HEK293 (cell line): Measurements from ENCODE around the gene FASTK.
A peak's percentile ranks its signal among the peaks of the same experiment; 100 is the strongest.

ENCODE experiments used
- BCL11A ChIP-seq: fragments of 450-650 bp; formaldehyde crosslinking; IDR thresholded peaks from 2 replicates; pipeline ENCODE4 v1.5.1; 2016; ENCODE audit warnings: low read depth, missing biosample characterization, missing genetic modification characterization
- BCL11B ChIP-seq: fragments of 450-650 bp; formaldehyde crosslinking; IDR thresholded peaks from 2 replicates; pipeline ENCODE4 v1.5.1; 2016; ENCODE audit warnings: low read depth, missing biosample characterization, missing genetic modification characterization
- EGR2 ChIP-seq: fragments of 450-650 bp; formaldehyde crosslinking; IDR thresholded peaks from 2 replicates; pipeline ENCODE4 v1.5.1; 2016; ENCODE audit warnings: low read depth, missing biosample characterization, missing genetic modification characterization
- GLIS2 ChIP-seq: fragments of 450-650 bp; formaldehyde crosslinking; IDR thresholded peaks from 2 replicates; pipeline ENCODE4 v1.5.1; 2016; ENCODE audit warnings: missing biosample characterization, missing genetic modification characterization
- HOXC10 ChIP-seq: sonication (generic); formaldehyde crosslinking; IDR thresholded peaks from 2 replicates; pipeline ENCODE4 v1.8.1; 2023; ENCODE audit warnings: mild to moderate bottlenecking, missing genetic modification reagents
- KLF7 ChIP-seq: fragments of 450-650 bp; formaldehyde crosslinking; IDR thresholded peaks from 2 replicates; pipeline ENCODE4 v1.5.1; 2016; ENCODE audit warnings: missing biosample characterization, missing genetic modification characterization, borderline replicate concordance
- ZBTB17 ChIP-seq: fragments of 450-650 bp; formaldehyde crosslinking; IDR thresholded peaks from 2 replicates; pipeline ENCODE4 v1.5.1; 2016; ENCODE audit warnings: missing biosample characterization, missing genetic modification characterization
- ZBTB26 ChIP-seq: fragments of 450-650 bp; formaldehyde crosslinking; optimal IDR thresholded peaks from 2 replicates; pipeline ENCODE3; 2016; ENCODE audit warnings: missing biosample characterization, mild to moderate bottlenecking, missing genetic modification characterization
- ZBTB6 ChIP-seq: fragments of 450-650 bp; formaldehyde crosslinking; IDR thresholded peaks from 2 replicates; pipeline ENCODE4 v1.5.1; 2017; ENCODE audit warnings: missing biosample characterization, missing genetic modification characterization
- ZIC2 ChIP-seq: fragments of 450-650 bp; formaldehyde crosslinking; IDR thresholded peaks from 2 replicates; pipeline ENCODE4 v1.5.1; 2016; ENCODE audit warnings: missing biosample characterization, missing genetic modification characterization
- ZNF155 ChIP-seq: fragments of 450-650 bp; formaldehyde crosslinking; IDR thresholded peaks from 2 replicates; pipeline ENCODE4 v1.5.1; 2016; ENCODE audit warnings: missing biosample characterization, missing genetic modification characterization
- ZNF280C ChIP-seq: fragments of 450-650 bp; formaldehyde crosslinking; IDR thresholded peaks from 2 replicates; pipeline ENCODE4 v1.5.1; 2016; ENCODE audit warnings: missing biosample characterization, missing genetic modification characterization
- ZNF292 ChIP-seq: fragments of 450-650 bp; formaldehyde crosslinking; IDR thresholded peaks from 2 replicates; pipeline ENCODE4 v1.5.1; 2016; ENCODE audit warnings: low read depth, missing biosample characterization, missing genetic modification characterization, borderline replicate concordance
- ZNF302 ChIP-seq: fragments of 450-650 bp; formaldehyde crosslinking; IDR thresholded peaks from 2 replicates; pipeline ENCODE4 v1.5.1; 2016; ENCODE audit warnings: missing biosample characterization, missing genetic modification characterization, low read depth
- ZNF324 ChIP-seq: fragments of 450-650 bp; formaldehyde crosslinking; IDR thresholded peaks from 2 replicates; pipeline ENCODE4 v1.5.1; 2016; ENCODE audit warnings: missing biosample characterization, missing genetic modification characterization
- ZNF488 ChIP-seq: fragments of 450-650 bp; formaldehyde crosslinking; IDR thresholded peaks from 2 replicates; pipeline ENCODE4 v1.5.1; 2016; ENCODE audit warnings: missing biosample characterization, missing genetic modification characterization
- ZNF513 ChIP-seq: fragments of 450-650 bp; IDR thresholded peaks from 2 replicates; pipeline ENCODE4 v1.5.1; 2018; ENCODE audit warnings: missing biosample characterization, missing genetic modification characterization
- ZNF521 ChIP-seq: fragments of 450-650 bp; formaldehyde crosslinking; IDR thresholded peaks from 2 replicates; pipeline ENCODE4 v1.5.1; 2017; ENCODE audit warnings: missing biosample characterization, mild to moderate bottlenecking, missing genetic modification characterization
- ZNF629 ChIP-seq: fragments of 450-650 bp; formaldehyde crosslinking; IDR thresholded peaks from 2 replicates; pipeline ENCODE4 v1.5.1; 2017; ENCODE audit warnings: missing biosample characterization, missing genetic modification characterization
- ZNF639 ChIP-seq: fragments of 450-650 bp; formaldehyde crosslinking; IDR thresholded peaks from 2 replicates; pipeline ENCODE4 v1.5.1; 2016; ENCODE audit warnings: missing biosample characterization, missing genetic modification characterization
- ZNF658 ChIP-seq: fragments of 450-650 bp; formaldehyde crosslinking; IDR thresholded peaks from 2 replicates; pipeline ENCODE4; 2016; ENCODE audit warnings: missing biosample characterization, missing genetic modification characterization
- ZNF664 ChIP-seq: fragments of 450-650 bp; formaldehyde crosslinking; IDR thresholded peaks from 2 replicates; pipeline ENCODE4 v1.5.1; 2016; ENCODE audit warnings: missing biosample characterization, missing genetic modification characterization
- ZNF830 ChIP-seq: fragments of 450-650 bp; IDR thresholded peaks from 2 replicates; pipeline ENCODE4 v1.5.0; 2018; ENCODE audit warnings: missing biosample characterization, missing genetic modification characterization, low read depth, mild to moderate bottlenecking, moderate library complexity
- ZSCAN23 ChIP-seq: fragments of 450-650 bp; formaldehyde crosslinking; IDR thresholded peaks from 2 replicates; pipeline ENCODE4 v1.5.1; 2016; ENCODE audit warnings: missing biosample characterization, missing genetic modification characterization

The FASTK gene

GRCh38 chr7:151086802-151087244, 6.2 kb upstream of the FASTK start (continued):
- TF ChIP-seq ZBTB6 (peak; percentile 49; the same call in 1 of the 2 replicates), ZIC2 (tag by site-specific recombination) (peak; percentile 39), EGR2 (tag by site-specific recombination) (no peak), ZBTB26 (tag by site-specific recombination) (no peak), ZNF155 (tag by site-specific recombination) (no peak), BCL11A (tag by site-specific recombination) (no peak), ZBTB17 (tag by site-specific recombination) (peak; percentile 95), ZNF513 (tag by site-specific recombination) (no peak), ZNF488 (no peak), HOXC10 (CRISPR knock-in tag) (no peak), ZNF280C (no peak), ZNF324 (tag by site-specific recombination) (0 out of 2 replicates have a peak, but pooled peaks have one; percentile 56), ZNF658 (tag by site-specific recombination) (no peak), BCL11B (tag by site-specific recombination) (no peak), ZNF302 (tag by site-specific recombination) (no peak), GLIS2 (tag by site-specific recombination) (no peak), ZNF292 (tag by site-specific recombination) (no peak), ZNF639 (tag by site-specific recombination) (no peak; the same call in 1 of the 2 replicates), ZNF521 (no peak), KLF7 (0 out of 2 replicates have a peak, but pooled peaks have one; percentile 14), ZNF664 (no peak), ZSCAN23 (tag by site-specific recombination) (no peak), ZNF830 (no peak), ZNF629 (peak; percentile 36; the same call in 1 of the 2 replicates)
